ENCODE measurements around the gene RAET1E. TPM values are rescaled to one million over a fixed set of nuclear protein-coding genes. Genes with fewer than 3 reads are reported as not detected.
"Not testable (repeated sequence)": the region's sequence is repeated elsewhere in the genome, so short reads cannot be mapped to it uniquely, and the experiment has no call there.

RAET1E gene
- total RNA-seq, 1 donor from 2014 or later: 27.5 TPM

GRCh38 chr6:149910721-149911151 is 12.8 kb upstream of the RAET1E start:
- H3K27ac ChIP-seq: no peak overlapping the region
- no peaks in the 10 kb centered on the region for H3K27me3 ChIP-seq
- H3K4me3 ChIP-seq: no peak overlapping the region
- no peaks in the 10 kb centered on the region for H3K36me3 ChIP-seq
- TF ChIP-seq, protein P1, sequence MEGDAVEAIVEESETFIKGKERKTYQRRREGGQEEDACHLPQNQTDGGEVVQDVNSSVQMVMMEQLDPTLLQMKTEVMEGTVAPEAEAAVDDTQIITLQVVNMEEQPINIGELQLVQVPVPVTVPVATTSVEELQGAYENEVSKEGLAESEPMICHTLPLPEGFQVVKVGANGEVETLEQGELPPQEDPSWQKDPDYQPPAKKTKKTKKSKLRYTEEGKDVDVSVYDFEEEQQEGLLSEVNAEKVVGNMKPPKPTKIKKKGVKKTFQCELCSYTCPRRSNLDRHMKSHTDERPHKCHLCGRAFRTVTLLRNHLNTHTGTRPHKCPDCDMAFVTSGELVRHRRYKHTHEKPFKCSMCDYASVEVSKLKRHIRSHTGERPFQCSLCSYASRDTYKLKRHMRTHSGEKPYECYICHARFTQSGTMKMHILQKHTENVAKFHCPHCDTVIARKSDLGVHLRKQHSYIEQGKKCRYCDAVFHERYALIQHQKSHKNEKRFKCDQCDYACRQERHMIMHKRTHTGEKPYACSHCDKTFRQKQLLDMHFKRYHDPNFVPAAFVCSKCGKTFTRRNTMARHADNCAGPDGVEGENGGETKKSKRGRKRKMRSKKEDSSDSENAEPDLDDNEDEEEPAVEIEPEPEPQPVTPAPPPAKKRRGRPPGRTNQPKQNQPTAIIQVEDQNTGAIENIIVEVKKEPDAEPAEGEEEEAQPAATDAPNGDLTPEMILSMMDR (IDR thresholded peaks at IDR 0.05): no peak
- no peak for TF ChIP-seq POLR2AphosphoS5 (IDR thresholded peaks at IDR 0.05; ENCODE audit: insufficient read depth in 1 of 2, low read depth in 1 of 2)
- TF ChIP-seq POLR2A (IDR thresholded peaks at IDR 0.05): no peak
- peak in 1 of 2 donors; percentile 37 for DNase-seq (ENCODE audit: extremely low spot score in 2 of 2)
- no peaks in the 10 kb centered on the region for H3K4me1 ChIP-seq
- H3K9me3 ChIP-seq: peaks cover 4% of the 10 kb centered on the region
- intact Hi-C loops (cut with DNase I): no loop called here

DNA sequence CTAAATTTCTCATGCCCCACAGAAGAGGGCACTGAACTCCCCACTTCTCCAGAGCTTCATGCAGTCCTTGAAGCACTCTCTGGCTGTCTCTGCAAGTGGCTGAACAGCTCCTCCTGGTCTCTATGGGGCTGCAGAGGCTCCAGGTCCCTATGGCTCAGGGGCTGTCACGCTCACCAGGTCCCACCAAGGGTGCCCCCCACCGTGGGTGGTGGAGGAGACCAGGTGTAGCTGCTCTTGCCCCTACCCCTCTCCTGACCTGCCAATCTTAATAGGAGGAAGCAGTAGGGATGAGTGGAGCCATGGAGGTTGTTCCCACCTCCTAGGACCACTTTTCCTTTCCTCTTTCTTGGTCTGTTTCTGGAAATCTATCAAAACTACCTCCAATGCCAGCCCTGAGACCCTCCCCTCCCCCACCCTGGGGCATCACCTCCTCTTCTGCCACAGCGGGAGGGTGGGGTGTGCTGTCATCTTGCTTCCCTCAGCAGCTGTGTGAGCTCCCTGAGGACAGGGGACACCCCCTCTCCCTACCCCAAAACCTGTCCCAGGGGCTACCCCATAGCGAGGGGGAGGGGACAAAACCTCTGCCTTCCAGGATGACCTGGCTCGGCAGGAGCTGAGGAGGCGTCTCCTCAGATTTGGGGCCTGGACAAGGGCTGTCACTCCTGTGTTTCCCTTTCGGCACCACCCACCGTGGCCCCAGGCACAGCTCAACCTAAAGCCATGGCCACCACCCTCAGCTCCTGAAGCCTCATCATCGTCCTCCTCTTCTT is 12.0 kb upstream of the RAET1E start:
- H3K4me1 ChIP-seq: no peaks in the 10 kb centered on the region
- no peak overlapping the region for H3K27ac ChIP-seq
- no peaks in the 10 kb centered on the region for H3K27me3 ChIP-seq
- H3K36me3 ChIP-seq: no peaks in the 10 kb centered on the region
- TF ChIP-seq POLR2A (IDR thresholded peaks at IDR 0.05) (no peak), POLR2AphosphoS5 (IDR thresholded peaks at IDR 0.05; ENCODE audit: insufficient read depth in 1 of 2, low read depth in 1 of 2) (no peak)
- TF ChIP-seq, protein P1 (IDR thresholded peaks at IDR 0.05): no peak
- H3K9me3 ChIP-seq: peaks cover 4% of the 10 kb centered on the region
- peak in 1 of 2 donors; percentile 49 for DNase-seq (ENCODE audit: extremely low spot score in 2 of 2)
- intact Hi-C loops (cut with DNase I): no loop called here
- H3K4me3 ChIP-seq: no peak overlapping the region

DNA sequence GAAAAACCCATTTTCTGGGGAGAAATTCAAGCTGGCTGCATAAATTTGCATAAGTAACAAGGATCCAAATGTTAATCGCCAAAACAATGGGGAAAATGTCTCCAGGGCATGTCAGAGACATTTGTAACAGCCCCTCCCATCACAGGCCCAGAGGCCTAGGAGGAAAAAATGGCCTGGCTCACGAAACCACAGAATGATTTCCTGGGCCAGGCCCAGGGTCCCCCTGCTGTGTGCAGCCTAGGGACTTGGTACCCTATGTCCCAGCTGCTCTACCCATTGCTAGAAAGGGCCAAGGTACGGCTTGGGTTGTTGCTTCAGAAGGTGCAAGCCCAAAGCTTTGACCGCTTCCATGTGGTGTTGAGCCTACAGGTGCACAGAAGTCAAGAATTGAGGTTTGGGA is 10.6 kb upstream of the RAET1E start:
- H3K27me3 ChIP-seq; H3K4me3 ChIP-seq; H3K27ac ChIP-seq; H3K4me1 ChIP-seq; H3K9me3 ChIP-seq; intact Hi-C loops (cut with DNase I); H3K36me3 ChIP-seq: not testable (repeated sequence)
- DNase-seq (ENCODE audit: extremely low spot score in 2 of 2): peak in 1 of 2 donors; percentile 49

DNA sequence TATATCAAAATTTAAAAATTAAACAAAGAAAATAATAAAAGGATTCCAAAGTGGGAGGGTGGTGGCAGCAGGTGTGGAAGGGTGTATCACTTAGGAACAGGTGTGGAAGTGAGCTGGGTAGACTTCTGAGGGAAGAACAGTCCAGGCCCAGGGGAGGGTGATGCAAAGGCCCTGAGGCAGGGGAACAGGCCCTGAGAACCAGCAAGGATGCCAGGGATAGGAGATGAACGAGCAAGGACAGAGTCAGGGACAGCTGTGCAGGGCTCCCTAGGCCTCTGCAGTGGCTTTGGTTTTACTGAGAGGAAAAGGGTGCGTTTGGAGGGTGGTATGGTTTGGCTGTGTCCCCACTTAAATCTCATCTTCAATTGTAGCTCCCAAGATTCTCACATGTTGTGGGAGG is 9.4 kb upstream of the RAET1E start:
- Histone ChIP-seq H3K4me1 (no peaks in the 10 kb centered on the region), H3K4me3 (no peak overlapping the region), H3K27me3 (no peaks in the 10 kb centered on the region), H3K27ac (no peak overlapping the region), H3K9me3 (peaks cover 4% of the 10 kb centered on the region), H3K36me3 (no peaks in the 10 kb centered on the region)
- no peak for TF ChIP-seq POLR2AphosphoS5 (IDR thresholded peaks at IDR 0.05; ENCODE audit: insufficient read depth in 1 of 2, low read depth in 1 of 2)
- TF ChIP-seq, protein P1 (IDR thresholded peaks at IDR 0.05): no peak
- TF ChIP-seq POLR2A (IDR thresholded peaks at IDR 0.05): no peak
- intact Hi-C loops (cut with DNase I): no loop called here
- peak in 1 of 2 donors; percentile 74 for DNase-seq (ENCODE audit: extremely low spot score in 2 of 2)

DNA sequence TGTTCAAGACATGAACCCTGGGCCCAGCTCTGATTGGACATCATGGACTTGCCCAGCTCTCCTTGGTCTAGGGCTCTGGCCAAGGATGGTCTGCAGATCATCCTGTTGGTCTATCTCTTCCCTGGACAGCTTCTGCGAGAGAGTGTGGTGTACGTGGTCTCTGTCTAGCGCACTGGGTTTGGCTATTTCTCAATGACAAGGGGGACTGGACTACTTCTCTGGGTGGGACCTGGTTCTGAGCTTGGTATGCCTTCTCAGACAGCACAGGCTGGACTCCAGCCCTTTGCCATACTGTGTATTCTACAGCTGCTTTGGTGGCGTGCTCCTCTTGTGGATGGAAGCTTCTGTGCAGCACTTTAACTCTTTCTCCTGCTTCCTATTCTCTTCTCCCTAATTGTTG is 8.5 kb upstream of the RAET1E start:
- intact Hi-C loops (cut with DNase I): no loop called here
- H3K36me3 ChIP-seq: no peaks in the 10 kb centered on the region
- TF ChIP-seq POLR2A (IDR thresholded peaks at IDR 0.05) (no peak), POLR2AphosphoS5 (IDR thresholded peaks at IDR 0.05; ENCODE audit: insufficient read depth in 1 of 2, low read depth in 1 of 2) (no peak)
- TF ChIP-seq, protein P1 (IDR thresholded peaks at IDR 0.05): no peak
- H3K9me3 ChIP-seq: peaks cover 4% of the 10 kb centered on the region
- DNase-seq (ENCODE audit: extremely low spot score in 2 of 2): peak in 1 of 2 donors; percentile 34
- H3K4me1 ChIP-seq: no peaks in the 10 kb centered on the region
- H3K27ac ChIP-seq: no peak overlapping the region
- no peak overlapping the region for H3K4me3 ChIP-seq
- H3K27me3 ChIP-seq: no peaks in the 10 kb centered on the region
